Endodermal cell (in vitro differentiated cells): Measurements from ENCODE around the gene PDCD4. TPM values are rescaled to one million over a fixed set of nuclear protein-coding genes. Genes with fewer than 3 reads are reported as not detected.

ENCODE experiments used
- DNase-seq: peaks from one replicate; pipeline ENCODE4 v3.0.0-alpha.2; 2017
- H3K27ac ChIP-seq: 2 replicates; pipeline ENCODE4 v1.5.1; 2013; ENCODE audit warnings: mild to moderate bottlenecking, low read depth, low read length, moderate library complexity
- H3K27me3 ChIP-seq: 2 replicates; pipeline ENCODE4 v1.6.1; 2013; ENCODE audit warnings: mild to moderate bottlenecking, low read length, moderate library complexity; ENCODE audit not compliant: insufficient read depth, control insufficient read depth, poor library complexity, severe bottlenecking
- H3K36me3 ChIP-seq: 2 replicates; pipeline ENCODE4 v1.7.0; 2013; ENCODE audit warnings: mild to moderate bottlenecking, low read length, moderate library complexity; ENCODE audit not compliant: control insufficient read depth, insufficient read depth
- H3K4me1 ChIP-seq: one replicate; pipeline ENCODE4 v1.7.0; 2013; ENCODE audit warnings: low read length; ENCODE audit not compliant: control insufficient read depth, insufficient read depth
- H3K4me3 ChIP-seq: 2 replicates; pipeline ENCODE4 v1.5.1; 2013; ENCODE audit warnings: mild to moderate bottlenecking, low read length, moderate library complexity
- H3K9ac ChIP-seq: 2 replicates; pipeline ENCODE4 v1.6.1; 2013; ENCODE audit warnings: mild to moderate bottlenecking, low read length, moderate library complexity; ENCODE audit not compliant: poor library complexity, severe bottlenecking; ENCODE audit errors: extremely low read depth
- H3K9me3 ChIP-seq: 2 replicates; pipeline ENCODE4 v1.6.1; 2013; ENCODE audit warnings: mild to moderate bottlenecking, low read length, moderate library complexity; ENCODE audit not compliant: control insufficient read depth
- H3K27ac Mint-ChIP-seq: 2 replicates; pipeline ENCODE4 v1.8.0; 2020; ENCODE audit warnings: mixed read lengths
- H3K27me3 Mint-ChIP-seq: 2 replicates; pipeline ENCODE4 v1.8.0; 2021; ENCODE audit warnings: mild to moderate bottlenecking, mixed read lengths; ENCODE audit not compliant: insufficient read depth
- H3K36me3 Mint-ChIP-seq: 2 replicates; pipeline ENCODE4 v1.8.0; 2020; ENCODE audit warnings: low read depth, mixed read lengths
- H3K4me1 Mint-ChIP-seq: 2 replicates; pipeline ENCODE4 v1.8.0; 2020; ENCODE audit warnings: mixed read lengths
- H3K4me3 Mint-ChIP-seq: 2 replicates; pipeline ENCODE4 v1.8.0; 2020; ENCODE audit warnings: mild to moderate bottlenecking, moderate library complexity, mixed read lengths
- H3K9me3 Mint-ChIP-seq: 2 replicates; pipeline ENCODE4 v1.8.0; 2020; ENCODE audit warnings: mild to moderate bottlenecking, mixed read lengths
- CTCF ChIP-seq: fragments of 200-600 bp; sonication (generic); conservative IDR thresholded peaks from 2 replicates; pipeline ENCODE4 v1.5.0; 2021; ENCODE audit warnings: antibody characterized with exemption, mild to moderate bottlenecking
- WGBS, 2 experiments: methylation state at CpG; one replicate each; pipeline versions ENCODE4 v1.1.5 to v1.1.7; 2013; ENCODE audit warnings: missing lambda C conversion rate in 2 of 2, mixed read lengths in 1 of 2; ENCODE audit not compliant: insufficient coverage in 1 of 2, insufficient read length in 1 of 2; 5-methylcytosine and 5-hydroxymethylcytosine counted together
- total RNA-seq, 2 donors: library from RNA; stranded (reverse); fragmentation: NEBNext Ultra II Directional in 1 of 2; extraction: Animal tissue kit (Norgen Biotek cat#: 25700) in 1 of 2; gene quantifications; 2 replicates in 1 of 2; 3 replicates in 1 of 2; pipeline ENCODE4 v1.2.1, GENCODE V29; 2021

Gene PDCD4
- total RNA-seq, 2 donors from 2014 or later = 46.5 to 48.5 TPM

- Mint-ChIP-seq H3K4me1 (no peaks in the 10 kb centered on the region), H3K36me3 (no peaks in the 10 kb centered on the region), H3K27me3 (no peaks in the 10 kb centered on the region), H3K27ac (no peak overlapping the region), H3K4me3 (no peak overlapping the region), H3K9me3 (no peaks in the 10 kb centered on the region)
- no peaks in the 10 kb centered on the region for H3K27me3 ChIP-seq
- no peak overlapping the region for H3K9ac ChIP-seq
- TF ChIP-seq CTCF = no peak
- H3K36me3 ChIP-seq = no peaks in the 10 kb centered on the region
- H3K27ac ChIP-seq = no peak overlapping the region
- no peaks in the 10 kb centered on the region for H3K4me1 ChIP-seq
- DNase-seq = no peak
- no peak overlapping the region for H3K4me3 ChIP-seq
- WGBS, 2 experiments = 94 to 97% methylated on average over 2 of the region's 2 CpGs
- H3K9me3 ChIP-seq = no peaks in the 10 kb centered on the region
Observed at GRCh38 chr10:110923856-110924493, 52.2 kb downstream of the PDCD4 start.

- H3K9ac ChIP-seq = no peak overlapping the region
- Mint-ChIP-seq H3K9me3 (no peaks in the 10 kb centered on the region), H3K27ac (no peak overlapping the region), H3K27me3 (no peaks in the 10 kb centered on the region), H3K4me3 (no peak overlapping the region), H3K4me1 (peaks cover 5% of the 10 kb centered on the region), H3K36me3 (no peaks in the 10 kb centered on the region)
- DNase-seq = no peak
- H3K4me3 ChIP-seq = no peak overlapping the region
- H3K9me3 ChIP-seq = no peaks in the 10 kb centered on the region
- H3K4me1 ChIP-seq = peaks cover 7% of the 10 kb centered on the region
- 90 to 98% methylated on average over 2 of the region's 2 CpGs for WGBS, 2 experiments
- TF ChIP-seq CTCF = no peak
- H3K27me3 ChIP-seq = no peaks in the 10 kb centered on the region
- H3K36me3 ChIP-seq = no peaks in the 10 kb centered on the region
- no peak overlapping the region for H3K27ac ChIP-seq
Observed at GRCh38 chr10:110927461-110927860, 55.7 kb downstream of the PDCD4 start.

GRCh38 chr10:110931769-110932381 is 60.1 kb downstream of the PDCD4 start:
- Histone ChIP-seq H3K9me3 (no peaks in the 10 kb centered on the region), H3K4me1 (peaks cover 12% of the 10 kb centered on the region), H3K27me3 (no peaks in the 10 kb centered on the region), H3K36me3 (peaks cover 5% of the 10 kb centered on the region), H3K27ac (no peak overlapping the region), H3K9ac (no peak overlapping the region), H3K4me3 (no peak overlapping the region)
- WGBS, 2 experiments = 64 to 91% methylated on average over 1 of the region's 1 CpG
- Mint-ChIP-seq H3K36me3 (no peaks in the 10 kb centered on the region), H3K4me1 (peaks cover 5% of the 10 kb centered on the region), H3K4me3 (no peak overlapping the region), H3K27me3 (no peaks in the 10 kb centered on the region), H3K27ac (no peak overlapping the region), H3K9me3 (no peaks in the 10 kb centered on the region)
- no peak for TF ChIP-seq CTCF
- no peak for DNase-seq
